Measurements from ENCODE around the gene PC. TPM values are rescaled to one million over a fixed set of nuclear protein-coding genes. Genes with fewer than 3 reads are reported as not detected.
A peak's percentile ranks its signal among the peaks of the same experiment; 100 is the strongest.

Gene PC
- total and polyA plus RNA-seq, 2 donors (not counting 3 experiments of a cell fraction or from before 2014, with no cell fraction given) = 5.5 to 17.5 TPM

GRCh38 chr11:66967670-66968425 is 9.7 kb upstream of the PC start:
- Histone ChIP-seq H2AFZ (ENCODE audit: low read depth, low read length) (no peak overlapping the region), H3K4me1 (ENCODE audit: control insufficient read depth, extremely low read depth, insufficient read depth, low read length) (peaks cover 26% of the 10 kb centered on the region)
- intact Hi-C loops (cut with micrococcal nuclease) = loop anchor here (1.0 kb wide), 1 partner anchor 10 kb away; the partner anchor contains the start of gene PC

More at GRCh38 chr11:66967670-66968425, 9.7 kb upstream of the PC start:
- ChIA-PET CTCF (interaction anchor here (0.9 kb wide), 1 partner anchor 9 kb away, joined by 4 read pairs; no protein-coding TSS in a partner anchor), POLR2A (interaction anchor here (0.6 kb wide), 1 partner anchor 503 kb away, joined by 3 read pairs; no protein-coding TSS in a partner anchor)
- Histone ChIP-seq H3K36me3 (ENCODE audit: control insufficient read depth in 2 of 2, extremely low read depth in 1 of 2, insufficient read depth in 2 of 2, low read length in 2 of 2) (no peaks in the 10 kb centered on the region), H3K27me3 (ENCODE audit: control insufficient read depth in 2 of 2, insufficient read depth in 2 of 2, low read length in 2 of 2) (no peaks in the 10 kb centered on the region), H3K79me2 (ENCODE audit: control insufficient read depth, insufficient read depth, low read length) (no peaks in the 10 kb centered on the region), H3K27ac (ENCODE audit: insufficient read depth, low read depth, low read length) (peak overlapping the region; percentile 71), H3K9ac (replicated peaks; ENCODE audit: extremely low read depth, insufficient read depth, low read length) (no peak overlapping the region), H3K9me3 (replicated peaks; ENCODE audit: control insufficient read depth, insufficient read depth, low read length) (no peaks in the 10 kb centered on the region), H4K20me1 (replicated peaks; ENCODE audit: control insufficient read depth, extremely low read depth, insufficient read depth, low read length) (no peaks in the 10 kb centered on the region), H3K9me1 (replicated peaks; ENCODE audit: control insufficient read depth, extremely low read depth, insufficient read depth, low read length) (no peaks in the 10 kb centered on the region), H3K4me3 (replicated peaks in 1 of 3; ENCODE audit: insufficient read depth in 1 of 3, low read depth in 1 of 3, low read length in 3 of 3) (no peak overlapping the region), H3K4me2 (ENCODE audit: insufficient read depth, low read length) (peak overlapping the region; percentile 57)
- DNase-seq (ENCODE audit: low read depth, low spot score) = peak; percentile 69
- TF ChIP-seq EZH2 (IDR thresholded peaks at IDR 0.05; ENCODE audit: borderline replicate concordance, low read depth, low read length, severe bottlenecking) (no peak), FOS (IDR thresholded peaks at IDR 0.05; ENCODE audit: borderline replicate concordance, insufficient read depth, low read length) (peak; percentile 39), GATA2 (IDR thresholded peaks at IDR 0.05; ENCODE audit: insufficient read depth, insufficient read length, low read depth, low read length) (no peak), POLR2AphosphoS5 (IDR thresholded peaks at IDR 0.05; ENCODE audit: insufficient read depth, low read depth, low read length) (no peak), POLR2A (IDR thresholded peaks at IDR 0.05; ENCODE audit: low read depth, low read length) (no peak), MYC (IDR thresholded peaks at IDR 0.05; ENCODE audit: low read depth, low read length) (no peak), JUN (IDR thresholded peaks at IDR 0.05; ENCODE audit: borderline replicate concordance, insufficient read depth, insufficient read length, low read depth) (peak; percentile 40)
- TF ChIP-seq, protein P1, sequence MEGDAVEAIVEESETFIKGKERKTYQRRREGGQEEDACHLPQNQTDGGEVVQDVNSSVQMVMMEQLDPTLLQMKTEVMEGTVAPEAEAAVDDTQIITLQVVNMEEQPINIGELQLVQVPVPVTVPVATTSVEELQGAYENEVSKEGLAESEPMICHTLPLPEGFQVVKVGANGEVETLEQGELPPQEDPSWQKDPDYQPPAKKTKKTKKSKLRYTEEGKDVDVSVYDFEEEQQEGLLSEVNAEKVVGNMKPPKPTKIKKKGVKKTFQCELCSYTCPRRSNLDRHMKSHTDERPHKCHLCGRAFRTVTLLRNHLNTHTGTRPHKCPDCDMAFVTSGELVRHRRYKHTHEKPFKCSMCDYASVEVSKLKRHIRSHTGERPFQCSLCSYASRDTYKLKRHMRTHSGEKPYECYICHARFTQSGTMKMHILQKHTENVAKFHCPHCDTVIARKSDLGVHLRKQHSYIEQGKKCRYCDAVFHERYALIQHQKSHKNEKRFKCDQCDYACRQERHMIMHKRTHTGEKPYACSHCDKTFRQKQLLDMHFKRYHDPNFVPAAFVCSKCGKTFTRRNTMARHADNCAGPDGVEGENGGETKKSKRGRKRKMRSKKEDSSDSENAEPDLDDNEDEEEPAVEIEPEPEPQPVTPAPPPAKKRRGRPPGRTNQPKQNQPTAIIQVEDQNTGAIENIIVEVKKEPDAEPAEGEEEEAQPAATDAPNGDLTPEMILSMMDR (IDR thresholded peaks at IDR 0.05; ENCODE audit: extremely low read depth in 1 of 2, insufficient read depth in 1 of 2, low read depth in 1 of 2, low read length in 2 of 2) = no peak
- TF ChIP-seq, protein P2, sequence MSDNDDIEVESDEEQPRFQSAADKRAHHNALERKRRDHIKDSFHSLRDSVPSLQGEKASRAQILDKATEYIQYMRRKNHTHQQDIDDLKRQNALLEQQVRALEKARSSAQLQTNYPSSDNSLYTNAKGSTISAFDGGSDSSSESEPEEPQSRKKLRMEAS (IDR thresholded peaks at IDR 0.05; ENCODE audit: insufficient read depth, insufficient read length) = no peak
- dilution Hi-C loops (cut with MboI; ENCODE audit: extremely low pct_ligation_motif_present, low sequenced_read_pairs) = no loop called here
- BruUV-seq (replicated peaks) = TSS peak; percentile 19
- FAIRE-seq = peak; percentile 82

Measured in endothelial cell of umbilical vein (primary cell).